GM12878 (cell line): ENCODE measurements around the gene HAUS7. TPM values are rescaled to one million over a fixed set of nuclear protein-coding genes. Genes with fewer than 3 reads are reported as not detected.

Experiments used
- ATAC-seq: fragments of 200-7000 bp; cut with Tn5 transposase; 3 replicates; pipeline ENCODE4 v1.9.1; 2020; ENCODE audit warnings: mild to moderate bottlenecking, moderate library complexity
- BruUV-seq: library from RNA; stranded (reverse); fragments of 400-500 nt; replicated peaks from 2 replicates; lab custom pipeline; 2021; lab: Mats Ljungman, UMichigan
- CTCF ChIA-PET: fragments of 300-600 bp; sonication (Branson Sonifier 250); formaldehyde crosslinking; extraction: SDS; loops from one replicate; lab custom pipeline; 2021; ENCODE audit warnings: inconsistent platforms; lab: Yijun Ruan, JAX
- POLR2A ChIA-PET: fragments of 350-600 bp; formaldehyde crosslinking; extraction: SDS; loops from one replicate; lab custom pipeline; 2021; ENCODE audit warnings: inconsistent platforms; lab: Charles Lee
- RAD21 ChIA-PET: fragments of 300-600 bp; sonication (Branson Sonifier 250); formaldehyde crosslinking; loops from one replicate; lab custom pipeline; 2023; ENCODE audit warnings: antibody characterized with exemption; ENCODE audit not compliant: unreplicated experiment; lab: Charles Lee
- SMC1A ChIA-PET: fragments of 300-600 bp; sonication (Branson Sonifier 250); formaldehyde crosslinking; loops from one replicate; lab custom pipeline; 2023; ENCODE audit not compliant: unreplicated experiment, uncharacterized antibody; lab: Charles Lee
- DNase-seq: peaks from one replicate; pipeline ENCODE4 v3.0.0-alpha.2; 2011; ENCODE audit warnings: low read depth, low spot score
- FAIRE-seq: peaks from 3 replicates; lab custom pipeline; 2011; peaks lifted over from hg19 to GRCh38; lab: Jason Lieb, UNC
- H2AFZ ChIP-seq: 2 replicates; pipeline ENCODE4 v1.6.0; 2011; ENCODE audit warnings: low read depth, low read length, control low read depth; ENCODE audit not compliant: control insufficient read depth
- H3K27ac ChIP-seq: 2 replicates; pipeline ENCODE4 v1.5.1; 2011; ENCODE audit warnings: control low read depth; ENCODE audit not compliant: control insufficient read depth, insufficient read depth
- H3K27me3 ChIP-seq, 2 experiments: replicated peaks in 1 of 2; 2 replicates each; pipeline versions ENCODE4 v1.6.0 to v1.6.1; 2011; ENCODE audit warnings: low read length in 1 of 2; ENCODE audit not compliant: control insufficient read depth in 2 of 2, insufficient read depth in 2 of 2
- H3K36me3 ChIP-seq, 2 experiments: 2 replicates each; pipeline ENCODE4 v1.5.1; 2011; ENCODE audit warnings: low read length in 1 of 2; ENCODE audit not compliant: control insufficient read depth in 2 of 2, insufficient read depth in 2 of 2
- H3K4me1 ChIP-seq: 2 replicates; pipeline ENCODE4 v1.6.1; 2011; ENCODE audit warnings: mild to moderate bottlenecking, low read length, moderate library complexity, mixed read lengths; ENCODE audit not compliant: control insufficient read depth, insufficient read depth
- H3K4me2 ChIP-seq: 2 replicates; pipeline ENCODE4 v1.6.0; 2011; ENCODE audit warnings: control low read depth; ENCODE audit not compliant: control insufficient read depth, insufficient read depth
- H3K4me3 ChIP-seq: fragments of 200-600 bp; sonication (generic); 2 replicates; pipeline ENCODE4 v1.5.1; 2016
- H3K79me2 ChIP-seq: 2 replicates; pipeline ENCODE4 v1.6.0; 2011; ENCODE audit warnings: low read length; ENCODE audit not compliant: control insufficient read depth, insufficient read depth
- H3K9ac ChIP-seq: 2 replicates; pipeline ENCODE4 v1.8.0; 2011; ENCODE audit warnings: low read length, control low read depth, mixed read lengths; ENCODE audit not compliant: control insufficient read depth, insufficient read depth
- H3K9me3 ChIP-seq: replicated peaks from 3 replicates; pipeline ENCODE4 v1.5.1; 2011; ENCODE audit warnings: mild to moderate bottlenecking, low read length; ENCODE audit not compliant: control insufficient read depth, insufficient read depth
- H4K20me1 ChIP-seq: 2 replicates; pipeline ENCODE4 v1.6.0; 2011; ENCODE audit not compliant: control insufficient read depth, insufficient read depth
- CEBPB ChIP-seq, 2 experiments: fragments of 150-350 bp in 1 of 2; IDR thresholded peaks; 2 replicates each; pipeline ENCODE4 v1.6.1; 2012 to 2014; ENCODE audit warnings: low read depth in 2 of 2, low read length in 2 of 2, borderline replicate concordance in 1 of 2, inconsistent platforms in 1 of 2
- EGR1 ChIP-seq, 2 experiments: IDR thresholded peaks; 1 replicate in 1 of 2; 2 replicates in 1 of 2; pipeline ENCODE4 v1.6.1; 2011 to 2012; ENCODE audit warnings: low read depth in 2 of 2, low read length in 2 of 2, borderline replicate concordance in 1 of 2, mild to moderate bottlenecking in 1 of 2, moderate library complexity in 1 of 2
- IKZF2 ChIP-seq, 2 experiments: fragments of 450-650 bp; IDR thresholded peaks; 2 replicates each; pipeline ENCODE4 v1.6.1; 2017; ENCODE audit warnings: mild to moderate bottlenecking in 2 of 2, moderate library complexity in 2 of 2
- JUNB ChIP-seq: IDR thresholded peaks from 2 replicates; pipeline ENCODE4 v1.6.1; 2016; ENCODE audit warnings: antibody characterized with exemption, mild to moderate bottlenecking
- ZNF274 ChIP-seq: IDR thresholded peaks from one replicate; pipeline ENCODE4 v1.8.0; 2011; ENCODE audit not compliant: insufficient read length, insufficient read depth
- ZZZ3 ChIP-seq: IDR thresholded peaks from 2 replicates; pipeline ENCODE4 v1.6.1; 2011; ENCODE audit warnings: low read depth; ENCODE audit not compliant: control insufficient read depth, insufficient read length
- WGBS: methylation state at CpG from one replicate; pipeline ENCODE4 v1.1.6; 2016; ENCODE audit warnings: low lambda C conversion rate; ENCODE audit not compliant: insufficient replicate concordance, insufficient coverage; ENCODE audit errors: missing lambda C conversion rate; 5-methylcytosine and 5-hydroxymethylcytosine counted together
- in situ Hi-C: fragments of 300-500 bp; cut with MboI; formaldehyde crosslinking; loops from 9 replicates; pipeline ENCODE4 v1.14.3; 2018; ENCODE audit warnings: mixed read lengths
- intact Hi-C: fragments of 100-400 bp; cut with micrococcal nuclease; formaldehyde crosslinking; loops from one replicate; pipeline ENCODE4 v1.14.2; 2022; ENCODE audit not compliant: unreplicated experiment
- polyA plus RNA-seq, 11 experiments: library from polyadenylated mRNA; depleted of rRNA in 4 of 11; unstranded in 6 of 11; stranded (reverse) in 5 of 11; fragments of >200 nt; fragmentation: Nextera tagmentation in 4 of 11; fragmentation: Illumina TruSeq in 1 of 11; extraction: Ambion mirVana in 4 of 11; extraction: Trizol in 1 of 11; gene quantifications; 1 replicate in 1 of 11; 2 replicates in 10 of 11; pipeline versions ENCODE4 v1.2.1 to v1.2.3, GENCODE V29; 2011 to 2016; ENCODE audit warnings: inconsistent platforms in 2 of 11, missing spikeins in 2 of 11, low read depth in 1 of 11
- total RNA-seq, 4 experiments: library from RNA; depleted of rRNA in 3 of 4; stranded (reverse); fragments of >200 nt in 3 of 4; fragmentation: Illumina TruSeq in 1 of 4; extraction: Trizol in 1 of 4; gene quantifications; 2 replicates each; pipeline versions ENCODE4 v1.2.1 to v1.2.3, GENCODE V29; 2013 to 2021

HAUS7 gene
- total and polyA plus RNA-seq, 10 of the 15 experiments (the other 5 are each of a cell fraction or from before 2014, with no cell fraction given) = 6.7 to 63.3 (median 24.1) TPM

DNA sequence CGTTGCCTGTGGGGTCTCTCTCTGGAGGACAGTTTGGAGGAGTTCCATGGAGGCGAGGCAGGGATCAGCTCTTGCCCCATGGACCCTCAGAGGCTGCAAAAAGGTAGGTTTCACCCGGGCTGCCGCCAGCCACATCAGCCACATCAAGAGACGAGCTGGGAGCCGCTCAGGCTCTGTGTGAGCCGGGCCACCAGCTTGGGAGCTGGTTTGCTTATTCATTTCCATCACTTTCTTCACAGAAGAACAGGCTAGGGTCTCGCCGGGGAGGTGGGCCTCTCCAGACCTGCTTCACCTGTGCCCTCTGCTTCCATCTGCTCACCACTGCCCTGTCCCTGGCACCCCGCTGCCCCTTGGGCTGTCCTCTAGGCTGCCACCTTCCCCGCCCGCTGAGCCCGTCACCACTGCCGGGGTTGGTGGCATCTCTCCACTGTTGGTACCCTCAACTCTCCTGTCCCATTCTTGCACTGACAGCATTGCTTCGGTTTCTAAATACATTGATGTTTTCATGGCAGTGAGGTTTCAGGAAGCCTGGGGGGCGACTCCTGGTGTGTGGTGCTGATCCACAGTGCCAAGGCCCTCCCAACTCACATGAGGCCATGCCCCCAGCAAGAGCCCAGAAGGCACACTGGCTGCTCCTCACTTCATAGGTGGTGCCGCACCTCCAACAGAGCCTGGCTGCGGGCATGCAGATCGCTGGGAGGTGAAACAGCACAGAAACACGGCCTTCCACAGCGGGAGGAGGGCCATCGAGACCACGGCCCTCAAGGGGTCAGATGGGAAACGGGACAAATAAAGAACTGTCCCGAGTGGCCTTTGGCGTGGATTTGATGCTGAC is 20.0 kb downstream of the HAUS7 start:
- 69% methylated on average over 26 of the region's 26 CpGs for WGBS
- BruUV-seq = no TSS peak
- no peaks in the 10 kb centered on the region for H3K27me3 ChIP-seq
- H3K4me2 ChIP-seq = no peak overlapping the region
- intact Hi-C loops (no loop called here), in situ Hi-C loops (no loop called here)
- no peaks in the 10 kb centered on the region for H3K4me1 ChIP-seq
- ChIA-PET CTCF (interaction anchor here (2.0 kb wide), 1 partner anchor 10 kb away, joined by 7 read pairs; no protein-coding TSS in a partner anchor), RAD21 (no interaction called here), SMC1A (no interaction called here), POLR2A (no interaction called here)
- no peaks in the 10 kb centered on the region for H3K36me3 ChIP-seq
- no peak for ATAC-seq
- no peak overlapping the region for H2AFZ ChIP-seq
- no peak for FAIRE-seq
- H3K9ac ChIP-seq = no peak overlapping the region
- no peak for DNase-seq
- no peak overlapping the region for H3K27ac ChIP-seq
- H4K20me1 ChIP-seq = no peaks in the 10 kb centered on the region
- H3K4me3 ChIP-seq = no peak overlapping the region
- TF ChIP-seq ZNF274 = no peak
- TF ChIP-seq CEBPB (IDR thresholded peaks at IDR 0.05; ENCODE audit: borderline replicate concordance in 1 of 2, low read depth in 2 of 2, low read length in 2 of 2) = no peak
- TF ChIP-seq EGR1 (IDR thresholded peaks at IDR 0.05; ENCODE audit: borderline replicate concordance in 1 of 2, low read depth in 2 of 2, low read length in 2 of 2) = no peak
- TF ChIP-seq JUNB = no peak
- no peak for TF ChIP-seq ZZZ3
- TF ChIP-seq IKZF2 (IDR thresholded peaks at IDR 0.05) = no peak
- H3K9me3 ChIP-seq = no peaks in the 10 kb centered on the region
- H3K79me2 ChIP-seq = no peaks in the 10 kb centered on the region
